Stomach (tissue), 9 donors: ENCODE data around the gene IGSF10. TPM values are rescaled to one million over a fixed set of nuclear protein-coding genes. Genes with fewer than 3 reads are reported as not detected.

Experiments used
- DNase-seq, 2 donors: peaks; one replicate each; pipeline versions ENCODE4 v3.0.0 to v3.0.0-alpha.2; 2013 to 2019
- H3K27ac ChIP-seq, 5 donors: fragments of 200-600 bp in 4 of 5; sonication (generic) in 4 of 5; one replicate each; pipeline ENCODE4 v1.5.1; 2013 to 2019; ENCODE audit warnings: mild to moderate bottlenecking in 1 of 5, moderate library complexity in 1 of 5
- H3K27me3 ChIP-seq, 3 donors: fragments of 200-600 bp; sonication (generic); one replicate each; pipeline ENCODE4 v1.5.1; 2017 to 2019; ENCODE audit warnings: mixed run types in 1 of 3
- H3K36me3 ChIP-seq, 4 donors: fragments of 200-600 bp; sonication (generic); 1 replicate in 3 of 4; 2 replicates in 1 of 4; pipeline ENCODE4 v1.5.1; 2016 to 2019
- H3K4me1 ChIP-seq, 4 donors: fragments of 200-600 bp; sonication (generic); one replicate each; pipeline ENCODE4 v1.5.1; 2016 to 2019
- H3K4me3 ChIP-seq, 4 donors: fragments of 200-600 bp; sonication (generic) in 3 of 4; one replicate each; pipeline ENCODE4 v1.5.1; 2016 to 2019; ENCODE audit warnings: mild to moderate bottlenecking in 1 of 4
- H3K9me3 ChIP-seq, 4 donors: fragments of 200-600 bp; sonication (generic); one replicate each; pipeline ENCODE4 v1.5.1; 2016 to 2019
- EP300 ChIP-seq: sonication (generic); formaldehyde crosslinking; IDR thresholded peaks from one replicate; pipeline ENCODE4 v1.6.1; 2017; ENCODE audit warnings: antibody characterized with exemption
- POLR2A ChIP-seq, 4 donors: fragments of 450-650 bp; IDR thresholded peaks; one replicate each; pipeline ENCODE4 v1.6.1; 2016; ENCODE audit warnings: antibody characterized with exemption in 4 of 4, control low read depth in 2 of 4, mild to moderate bottlenecking in 1 of 4, moderate library complexity in 1 of 4
- POLR2AphosphoS5 ChIP-seq, 3 donors: sonication (generic); formaldehyde crosslinking; IDR thresholded peaks; one replicate each; pipeline ENCODE4 v1.6.1; 2016; ENCODE audit warnings: antibody characterized with exemption in 3 of 3
- WGBS, 5 donors: extraction: QIAGEN DNeasy Blood & Tissue Kit in 3 of 5; methylation state at CpG; one replicate each; pipeline versions ENCODE4 v1.1.5 to v1.1.7; 2013 to 2018; 5-methylcytosine and 5-hydroxymethylcytosine counted together
- intact Hi-C: fragments of 100-400 bp; cut with DNase I; formaldehyde crosslinking; loops from one replicate; pipeline ENCODE4 v1.15.1; 2023; ENCODE audit warnings: low total_unique reads
- polyA plus RNA-seq, 3 donors: library from polyadenylated mRNA; stranded (reverse); fragments of 200-250 nt; gene quantifications; one replicate each; pipeline ENCODE4 v1.2.3, GENCODE V29; 2013
- total RNA-seq, 5 donors: library from RNA; depleted of rRNA; stranded (reverse); fragments of >200 nt; gene quantifications; one replicate each; pipeline versions ENCODE4 v1.1.0 to v1.2.3, GENCODE V29; 2014 to 2016
- TF ChIP-seq, protein P1 (sequence below), 7 experiments: fragments of 450-650 bp in 4 of 7; fragments of 200-600 bp in 3 of 7; sonication (generic) in 3 of 7; IDR thresholded peaks; one replicate each; pipeline ENCODE4 v1.5.1; 2016 to 2019; ENCODE audit warnings: antibody characterized with exemption in 7 of 7, control low read depth in 2 of 7, mild to moderate bottlenecking in 1 of 7
- donor health status: healthy with polysubstance abuse.
- donor health status: Bipolar disorder and iron deficiency.
- donor health status: healthy.

IGSF10 gene
- total and polyA plus RNA-seq, 8 donors = under 0.01 to 11.9 (median 0.19) TPM; not detected in 1

DNA sequence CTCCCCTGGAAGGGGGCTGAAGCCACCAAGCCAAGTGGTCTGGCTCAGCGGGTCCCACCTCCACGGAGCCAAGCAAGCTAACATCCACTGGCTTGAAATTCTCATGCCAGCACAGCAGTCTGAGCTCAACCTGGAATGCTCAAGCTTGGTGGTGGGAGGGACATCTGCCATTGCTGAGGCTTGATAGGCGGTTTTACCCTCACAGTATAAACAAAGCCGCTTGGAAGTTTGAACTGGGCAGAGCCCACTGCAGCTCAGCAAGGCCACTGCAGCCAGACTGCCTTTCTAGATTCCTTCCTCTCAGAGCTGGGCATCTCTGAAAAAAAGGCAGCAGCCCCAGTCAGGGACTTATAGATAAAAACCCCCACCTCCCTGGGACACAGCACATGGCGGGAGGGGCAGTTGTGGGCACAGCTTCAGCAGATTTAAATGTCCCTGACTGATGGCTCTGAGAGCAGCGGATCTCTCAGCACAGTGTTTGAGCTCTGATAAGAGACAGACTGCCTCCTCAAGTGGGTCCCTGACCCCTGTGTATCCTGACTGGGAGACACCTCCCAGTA, 23.2 kb upstream of the IGSF10 start:
- Histone ChIP-seq H3K4me1 (peaks cover 0 to 4% (median 0%) of the 10 kb centered on the region in 4 donors), H3K36me3 (no peaks in the 10 kb centered on the region), H3K27ac (no peak overlapping the region), H3K27me3 (no peaks in the 10 kb centered on the region), H3K9me3 (peaks cover 0 to 24% (median 11%) of the 10 kb centered on the region in 4 donors), H3K4me3 (no peak overlapping the region)
- no peak for TF ChIP-seq POLR2A (IDR thresholded peaks at IDR 0.05)
- no peak for TF ChIP-seq POLR2AphosphoS5 (IDR thresholded peaks at IDR 0.05)
- TF ChIP-seq, protein P1, sequence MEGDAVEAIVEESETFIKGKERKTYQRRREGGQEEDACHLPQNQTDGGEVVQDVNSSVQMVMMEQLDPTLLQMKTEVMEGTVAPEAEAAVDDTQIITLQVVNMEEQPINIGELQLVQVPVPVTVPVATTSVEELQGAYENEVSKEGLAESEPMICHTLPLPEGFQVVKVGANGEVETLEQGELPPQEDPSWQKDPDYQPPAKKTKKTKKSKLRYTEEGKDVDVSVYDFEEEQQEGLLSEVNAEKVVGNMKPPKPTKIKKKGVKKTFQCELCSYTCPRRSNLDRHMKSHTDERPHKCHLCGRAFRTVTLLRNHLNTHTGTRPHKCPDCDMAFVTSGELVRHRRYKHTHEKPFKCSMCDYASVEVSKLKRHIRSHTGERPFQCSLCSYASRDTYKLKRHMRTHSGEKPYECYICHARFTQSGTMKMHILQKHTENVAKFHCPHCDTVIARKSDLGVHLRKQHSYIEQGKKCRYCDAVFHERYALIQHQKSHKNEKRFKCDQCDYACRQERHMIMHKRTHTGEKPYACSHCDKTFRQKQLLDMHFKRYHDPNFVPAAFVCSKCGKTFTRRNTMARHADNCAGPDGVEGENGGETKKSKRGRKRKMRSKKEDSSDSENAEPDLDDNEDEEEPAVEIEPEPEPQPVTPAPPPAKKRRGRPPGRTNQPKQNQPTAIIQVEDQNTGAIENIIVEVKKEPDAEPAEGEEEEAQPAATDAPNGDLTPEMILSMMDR (IDR thresholded peaks at IDR 0.05) = no peak
- TF ChIP-seq EP300 = no peak
- intact Hi-C loops = no loop called here
- WGBS, 5 donors = 74 to 83% (median 80%) methylated on average over 6 of the region's 6 CpGs
- DNase-seq = no peak

- intact Hi-C loops = no loop called here
- 93 to 100% (median 96%) methylated on average over 1 of the region's 1 CpG for WGBS, 5 donors
- TF ChIP-seq EP300 = no peak
- TF ChIP-seq POLR2AphosphoS5 (IDR thresholded peaks at IDR 0.05) = no peak
- H3K36me3 ChIP-seq = no peaks in the 10 kb centered on the region
- peaks cover 0 to 24% (median 11%) of the 10 kb centered on the region in 4 donors for H3K9me3 ChIP-seq
- H3K4me1 ChIP-seq = peaks cover 0 to 4% (median 0%) of the 10 kb centered on the region in 4 donors
- no peak overlapping the region for H3K4me3 ChIP-seq
- no peak overlapping the region for H3K27ac ChIP-seq
- H3K27me3 ChIP-seq = no peaks in the 10 kb centered on the region
- DNase-seq = no peak
Measured at GRCh38 chr3:151483488-151483887, 22.6 kb upstream of the IGSF10 start.

GRCh38 chr3:151480492-151480891, 19.6 kb upstream of the IGSF10 start:
- H3K36me3 ChIP-seq = no peaks in the 10 kb centered on the region
- WGBS, 5 donors = 87 to 100% (median 91%) methylated on average over 1 to 2 of the region's 2 CpGs

GRCh38 chr3:151479452-151479851, 18.6 kb upstream of the IGSF10 start:
- H3K27ac ChIP-seq = no peak overlapping the region
- no peak overlapping the region for H3K4me3 ChIP-seq
- intact Hi-C loops = no loop called here
- peaks cover 0 to 12% (median 0%) of the 10 kb centered on the region in 4 donors for H3K4me1 ChIP-seq
- H3K36me3 ChIP-seq = no peaks in the 10 kb centered on the region
- TF ChIP-seq, protein P1 (IDR thresholded peaks at IDR 0.05) = no peak
- TF ChIP-seq POLR2AphosphoS5 (IDR thresholded peaks at IDR 0.05) (no peak), POLR2A (IDR thresholded peaks at IDR 0.05) (no peak), EP300 (no peak)
- WGBS, 5 donors = 0 to 27% (median 18%) methylated on average over 1 of the region's 1 CpG
- DNase-seq = no peak
- H3K9me3 ChIP-seq = peaks cover 0 to 24% (median 11%) of the 10 kb centered on the region in 4 donors
- H3K27me3 ChIP-seq = no peaks in the 10 kb centered on the region

More at GRCh38 chr3:151480492-151480891, 19.6 kb upstream of the IGSF10 start:
- H3K4me1 ChIP-seq = peaks cover 0 to 12% (median 0%) of the 10 kb centered on the region in 4 donors
- intact Hi-C loops = no loop called here
- H3K4me3 ChIP-seq = no peak overlapping the region
- TF ChIP-seq POLR2AphosphoS5 (IDR thresholded peaks at IDR 0.05) (no peak), EP300 (no peak), POLR2A (IDR thresholded peaks at IDR 0.05) (no peak)
- TF ChIP-seq, protein P1 (IDR thresholded peaks at IDR 0.05) = no peak
- H3K27me3 ChIP-seq = no peaks in the 10 kb centered on the region
- no peak overlapping the region for H3K27ac ChIP-seq
- peaks cover 0 to 24% (median 11%) of the 10 kb centered on the region in 4 donors for H3K9me3 ChIP-seq
- DNase-seq = no peak

- Histone ChIP-seq H3K9me3 (peaks cover 0 to 18% (median 8%) of the 10 kb centered on the region in 4 donors), H3K27ac (no peak overlapping the region), H3K4me3 (no peak overlapping the region), H3K27me3 (no peaks in the 10 kb centered on the region), H3K4me1 (peaks cover 0 to 12% (median 0%) of the 10 kb centered on the region in 4 donors), H3K36me3 (no peaks in the 10 kb centered on the region)
- intact Hi-C loops = no loop called here
- DNase-seq = no peak
- no peak for TF ChIP-seq POLR2AphosphoS5 (IDR thresholded peaks at IDR 0.05)
- TF ChIP-seq, protein P1 (IDR thresholded peaks at IDR 0.05) = no peak
- TF ChIP-seq POLR2A (IDR thresholded peaks at IDR 0.05) = no peak
- TF ChIP-seq EP300 = no peak
- WGBS, 5 donors = 45 to 71% (median 60%) methylated on average over 1 of the region's 1 CpG
Measured at GRCh38 chr3:151478335-151478697, 17.5 kb upstream of the IGSF10 start.
